WTC11 (cell line): ENCODE results near the gene DOK5.

Source experiments
- CTCF ChIP-seq: fragments of 200-600 bp; IDR thresholded peaks from 2 replicates; pipeline ENCODE4 v1.8.0; 2022; ENCODE audit warnings: antibody characterized with exemption
- ZNF317 ChIP-seq: sonication (generic); formaldehyde crosslinking; IDR thresholded peaks from 2 replicates; pipeline ENCODE4 v1.8.1; 2023; ENCODE audit warnings: low read depth, mild to moderate bottlenecking, moderate library complexity, missing genetic modification reagents, borderline replicate concordance

GRCh38 chr20:54630582-54630981 is 155.2 kb downstream of the DOK5 start:
- TF ChIP-seq ZNF317 (CRISPR knock-in tag) (no peak), CTCF (no peak)
